ENCODE data around the gene SBF2. TPM values are rescaled to one million over a fixed set of nuclear protein-coding genes. Genes with fewer than 3 reads are reported as not detected.
A peak's percentile ranks its signal among the peaks of the same experiment; 100 is the strongest.

The SBF2 gene
- total RNA-seq, 1 donor from 2014 or later, result 12.0 TPM

DNA sequence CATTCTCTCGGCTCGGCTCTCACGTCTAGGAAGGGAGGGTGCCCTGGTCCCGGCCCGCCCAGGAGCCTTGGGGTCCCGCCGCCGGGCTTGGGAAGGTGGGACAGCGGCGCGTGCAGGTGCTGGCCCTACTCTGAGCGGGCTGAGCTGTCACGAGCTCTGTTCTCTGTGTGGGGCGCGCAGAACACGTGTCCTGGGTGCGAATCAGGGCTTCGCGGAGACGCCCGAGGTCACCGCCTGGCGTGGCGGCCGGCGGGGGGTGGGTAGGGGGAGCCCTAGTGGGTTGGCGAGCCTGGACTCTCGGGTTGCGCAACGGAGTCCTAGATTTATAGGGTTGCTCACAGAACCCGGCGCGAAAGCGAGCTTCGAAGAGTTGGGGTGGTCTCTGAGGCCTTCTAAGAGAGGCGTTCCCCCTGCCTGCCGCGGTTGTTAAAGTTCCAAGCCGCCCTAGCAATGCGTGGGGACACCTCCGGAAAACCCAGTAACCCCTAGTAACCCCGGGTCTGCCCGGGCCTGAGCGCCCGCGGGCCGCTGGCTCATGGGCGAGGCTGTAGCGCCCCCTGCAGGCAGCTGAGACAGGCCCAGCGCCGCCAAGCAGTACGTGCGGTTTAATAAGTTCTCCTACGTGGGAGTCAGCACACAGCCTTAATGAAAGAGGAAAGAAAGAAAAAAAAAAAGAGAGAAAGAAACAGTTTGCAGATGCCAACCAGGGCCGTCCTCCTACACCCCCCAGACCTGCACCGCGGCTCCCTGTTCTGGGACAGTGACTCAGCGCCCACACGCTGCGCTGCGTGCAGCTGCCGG lies 13.6 kb upstream of the SBF2 start:
- Mint-ChIP-seq H3K4me3 (peak overlapping the region; percentile 97), H3K9me3 (no peaks in the 10 kb centered on the region), H3K36me3 (ENCODE audit: low read depth) (peaks cover 6% of the 10 kb centered on the region), H3K27me3 (peaks cover 8% of the 10 kb centered on the region), H3K4me1 (peaks cover 44% of the 10 kb centered on the region), H3K27ac (peak overlapping the region; percentile 67)
- intact Hi-C loops (cut with micrococcal nuclease), result loop anchor here (1.0 to 10.0 kb wide), 11 partner anchors 9 to 1537 kb away; partner anchors contain the start of genes USP47 and ZNF143
- ATAC-seq (ENCODE audit: low read depth) (peak; percentile 76), DNase-seq (peak; percentile 75)
- TF ChIP-seq, protein P1, sequence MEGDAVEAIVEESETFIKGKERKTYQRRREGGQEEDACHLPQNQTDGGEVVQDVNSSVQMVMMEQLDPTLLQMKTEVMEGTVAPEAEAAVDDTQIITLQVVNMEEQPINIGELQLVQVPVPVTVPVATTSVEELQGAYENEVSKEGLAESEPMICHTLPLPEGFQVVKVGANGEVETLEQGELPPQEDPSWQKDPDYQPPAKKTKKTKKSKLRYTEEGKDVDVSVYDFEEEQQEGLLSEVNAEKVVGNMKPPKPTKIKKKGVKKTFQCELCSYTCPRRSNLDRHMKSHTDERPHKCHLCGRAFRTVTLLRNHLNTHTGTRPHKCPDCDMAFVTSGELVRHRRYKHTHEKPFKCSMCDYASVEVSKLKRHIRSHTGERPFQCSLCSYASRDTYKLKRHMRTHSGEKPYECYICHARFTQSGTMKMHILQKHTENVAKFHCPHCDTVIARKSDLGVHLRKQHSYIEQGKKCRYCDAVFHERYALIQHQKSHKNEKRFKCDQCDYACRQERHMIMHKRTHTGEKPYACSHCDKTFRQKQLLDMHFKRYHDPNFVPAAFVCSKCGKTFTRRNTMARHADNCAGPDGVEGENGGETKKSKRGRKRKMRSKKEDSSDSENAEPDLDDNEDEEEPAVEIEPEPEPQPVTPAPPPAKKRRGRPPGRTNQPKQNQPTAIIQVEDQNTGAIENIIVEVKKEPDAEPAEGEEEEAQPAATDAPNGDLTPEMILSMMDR (IDR thresholded peaks at IDR 0.05), result peak; percentile 95
- ChIA-PET POLR2A (interaction anchor here (0.6 to 2.5 kb wide), 13 partner anchors 9 to 1286 kb away, joined by 3 to 25 read pairs (median 5); no protein-coding TSS in a partner anchor), CTCF (interaction anchor here (0.6 to 8.8 kb wide), 26 partner anchors 9 to 773 kb away, joined by 3 to 105 read pairs (median 4); partner anchors contain the start of gene EIF4G2)

DNA sequence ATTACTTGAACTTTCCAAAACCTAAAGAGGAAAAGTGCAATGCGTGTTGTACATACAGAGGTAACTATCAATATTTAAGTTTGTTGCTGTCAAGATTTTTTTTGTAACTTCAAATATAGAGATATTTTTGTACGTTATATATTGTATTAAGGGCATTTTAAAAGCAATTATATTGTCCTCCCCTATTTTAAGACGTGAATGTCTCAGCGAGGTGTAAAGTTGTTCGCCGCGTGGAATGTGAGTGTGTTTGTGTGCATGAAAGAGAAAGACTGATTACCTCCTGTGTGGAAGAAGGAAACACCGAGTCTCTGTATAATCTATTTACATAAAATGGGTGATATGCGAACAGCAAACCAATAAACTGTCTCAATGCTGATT lies 13.0 kb upstream of the SBF2 start:
- Mint-ChIP-seq H3K9me3 (no peaks in the 10 kb centered on the region), H3K4me3 (peak overlapping the region; percentile 97), H3K4me1 (peaks cover 46% of the 10 kb centered on the region), H3K27me3 (peaks cover 6% of the 10 kb centered on the region), H3K36me3 (ENCODE audit: low read depth) (peaks cover 6% of the 10 kb centered on the region), H3K27ac (no peak overlapping the region)
- DNase-seq (no peak), ATAC-seq (ENCODE audit: low read depth) (no peak)
- intact Hi-C loops (cut with micrococcal nuclease), result loop anchor here (1.0 to 10.0 kb wide), 10 partner anchors 9 to 1538 kb away; partner anchors contain the start of genes USP47 and ZNF143
- ChIA-PET POLR2A (interaction anchor here (0.6 to 2.5 kb wide), 6 partner anchors 8 to 693 kb away, joined by 3 to 25 read pairs (median 6); no protein-coding TSS in a partner anchor), CTCF (interaction anchor here (0.6 to 8.8 kb wide), 22 partner anchors 9 to 772 kb away, joined by 3 to 105 read pairs (median 4); partner anchors contain the start of gene EIF4G2)
- TF ChIP-seq, protein P1 (IDR thresholded peaks at IDR 0.05), result no peak

DNA sequence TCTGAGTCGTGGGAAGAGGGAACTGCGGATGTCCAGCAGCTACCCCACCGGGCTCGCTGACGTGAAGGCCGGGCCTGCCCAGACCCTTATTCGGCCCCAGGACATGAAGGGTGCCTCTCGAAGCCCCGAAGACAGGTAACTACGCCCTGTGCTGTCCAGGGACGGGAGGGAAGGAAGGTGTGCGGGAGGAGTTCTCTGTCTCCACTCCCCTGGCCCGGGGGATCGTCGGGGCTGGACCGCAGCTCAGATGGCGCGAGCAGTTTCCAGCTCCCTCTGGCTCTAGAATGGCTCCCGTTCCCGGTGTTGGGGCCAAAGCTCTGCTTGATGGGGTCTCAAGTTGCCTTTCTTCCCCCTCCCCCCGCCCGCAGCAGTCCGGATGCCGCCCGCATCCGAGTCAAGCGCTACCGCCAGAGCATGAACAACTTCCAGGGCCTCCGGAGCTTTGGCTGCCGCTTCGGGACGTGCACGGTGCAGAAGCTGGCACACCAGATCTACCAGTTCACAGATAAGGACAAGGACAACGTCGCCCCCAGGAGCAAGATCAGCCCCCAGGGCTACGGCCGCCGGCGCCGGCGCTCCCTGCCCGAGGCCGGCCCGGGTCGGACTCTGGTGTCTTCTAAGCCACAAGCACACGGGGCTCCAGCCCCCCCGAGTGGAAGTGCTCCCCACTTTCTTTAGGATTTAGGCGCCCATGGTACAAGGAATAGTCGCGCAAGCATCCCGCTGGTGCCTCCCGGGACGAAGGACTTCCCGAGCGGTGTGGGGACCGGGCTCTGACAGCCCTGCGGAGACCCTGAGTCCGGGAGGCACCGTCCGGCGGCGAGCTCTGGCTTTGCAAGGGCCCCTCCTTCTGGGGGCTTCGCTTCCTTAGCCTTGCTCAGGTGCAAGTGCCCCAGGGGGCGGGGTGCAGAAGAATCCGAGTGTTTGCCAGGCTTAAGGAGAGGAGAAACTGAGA lies 12.2 kb upstream of the SBF2 start:
- ATAC-seq (ENCODE audit: low read depth) (no peak), DNase-seq (peak; percentile 29)
- intact Hi-C loops (cut with micrococcal nuclease), result loop anchor here (1.0 to 10.0 kb wide), 6 partner anchors 12 to 1539 kb away; partner anchors contain the start of genes SBF2, USP47 and ZNF143
- CTCF ChIA-PET, result interaction anchor here (0.7 to 8.8 kb wide), 6 partner anchors 12 to 548 kb away, joined by 3 to 105 read pairs (median 10); no protein-coding TSS in a partner anchor
- POLR2A ChIA-PET, result interaction anchor here (0.5 to 4.7 kb wide), 6 partner anchors 9 to 693 kb away, joined by 3 to 29 read pairs (median 4); no protein-coding TSS in a partner anchor
- TF ChIP-seq, protein P1 (IDR thresholded peaks at IDR 0.05), result no peak
- H3K4me1 Mint-ChIP-seq, result peaks cover 46% of the 10 kb centered on the region
- no peaks in the 10 kb centered on the region for H3K9me3 Mint-ChIP-seq
- peak overlapping the region; percentile 56 for H3K27ac Mint-ChIP-seq
- H3K4me3 Mint-ChIP-seq, result peak overlapping the region; percentile 97
- peaks cover 6% of the 10 kb centered on the region for H3K36me3 Mint-ChIP-seq (ENCODE audit: low read depth)
- H3K27me3 Mint-ChIP-seq, result peaks cover 6% of the 10 kb centered on the region

DNA sequence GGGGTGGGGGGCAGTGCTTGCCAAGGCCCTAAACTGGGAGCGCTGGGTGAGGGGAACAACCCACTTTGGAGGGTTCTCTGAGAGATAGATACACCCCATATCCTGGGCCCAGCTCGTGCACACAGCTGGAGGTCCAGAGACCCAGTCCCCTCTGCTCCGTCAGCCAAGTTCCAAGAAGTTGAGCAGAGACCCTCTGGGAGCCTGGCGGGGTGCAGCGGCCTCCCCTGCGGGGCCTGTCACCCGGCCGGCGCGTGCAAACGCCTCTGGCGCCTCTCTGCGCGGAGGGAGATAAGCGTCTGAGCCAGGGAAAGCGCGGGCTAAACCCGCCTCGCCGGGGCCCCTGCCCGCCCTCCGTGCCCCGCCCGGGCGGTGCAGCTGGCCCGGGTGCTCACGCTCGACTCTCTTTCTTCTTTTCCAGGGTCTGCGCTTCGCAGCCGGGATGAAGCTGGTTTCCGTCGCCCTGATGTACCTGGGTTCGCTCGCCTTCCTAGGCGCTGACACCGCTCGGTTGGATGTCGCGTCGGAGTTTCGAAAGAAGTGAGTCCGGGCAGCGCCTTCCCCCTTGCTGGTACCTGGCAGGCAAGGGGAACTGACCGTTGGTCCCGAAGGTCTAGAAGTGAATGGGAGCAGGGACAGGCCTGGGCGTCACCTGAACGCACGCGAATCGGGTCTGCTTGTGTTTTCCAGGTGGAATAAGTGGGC lies 11.4 kb upstream of the SBF2 start:
- Mint-ChIP-seq H3K4me3 (peak overlapping the region; percentile 97), H3K4me1 (peaks cover 46% of the 10 kb centered on the region), H3K27ac (no peak overlapping the region), H3K27me3 (peaks cover 6% of the 10 kb centered on the region), H3K36me3 (ENCODE audit: low read depth) (peaks cover 6% of the 10 kb centered on the region), H3K9me3 (no peaks in the 10 kb centered on the region)
- intact Hi-C loops (cut with micrococcal nuclease), result loop anchor here (1.0 to 10.0 kb wide), 5 partner anchors 11 to 1539 kb away; partner anchors contain the start of genes SBF2, USP47 and ZNF143
- ChIA-PET POLR2A (interaction anchor here (0.7 to 4.7 kb wide), 7 partner anchors 10 to 692 kb away, joined by 3 to 29 read pairs (median 3); no protein-coding TSS in a partner anchor), CTCF (interaction anchor here (1.0 to 8.8 kb wide), 7 partner anchors 8 to 546 kb away, joined by 3 to 105 read pairs (median 5); no protein-coding TSS in a partner anchor)
- ATAC-seq (ENCODE audit: low read depth) (no peak), DNase-seq (peak; percentile 48)
- TF ChIP-seq, protein P1 (IDR thresholded peaks at IDR 0.05), result no peak
